ENCODE measurements around the gene NRG3.

The NRG3 gene

DNA sequence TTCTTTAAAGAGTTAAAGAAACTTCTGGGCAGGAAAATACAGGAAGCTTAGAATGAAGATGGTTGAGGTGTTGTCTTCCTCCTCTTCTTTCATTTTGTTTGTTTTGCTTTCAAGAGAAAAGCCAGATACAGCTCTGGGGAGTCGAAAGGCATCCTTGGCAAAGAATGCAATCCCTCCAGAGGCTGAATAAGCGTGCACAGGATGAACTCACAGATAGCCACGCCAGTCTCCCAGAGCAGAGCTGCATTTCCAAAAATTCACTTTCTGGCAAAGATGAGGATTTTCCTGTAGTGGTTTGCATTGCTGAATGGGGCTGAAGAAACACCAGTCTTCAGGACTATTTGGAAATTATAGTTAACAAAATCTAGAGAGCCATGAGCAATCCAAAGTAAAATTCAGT lies 336.4 kb downstream of the NRG3 start:
- H3K18ac ChIP-seq (ENCODE audit: low read length), result no peak overlapping the region
- no peak overlapping the region for H3K23ac ChIP-seq (ENCODE audit: low read length)
- no peaks in the 10 kb centered on the region for H3K79me2 ChIP-seq (ENCODE audit: control insufficient read depth, insufficient read depth, low read length, poor library complexity)
- no peak overlapping the region for H4K91ac ChIP-seq (ENCODE audit: low read depth, low read length)
- no peaks in the 10 kb centered on the region for H3K9me3 ChIP-seq (ENCODE audit: insufficient read depth, low read depth, low read length)
- H3K4me3 ChIP-seq (ENCODE audit: low read depth, low read length), result no peak overlapping the region
- no peak overlapping the region for H3K27ac ChIP-seq (ENCODE audit: low read depth, low read length)
- no peaks in the 10 kb centered on the region for H3K36me3 ChIP-seq (ENCODE audit: control insufficient read depth in 1 of 2, insufficient read depth in 2 of 2, low read length in 2 of 2)
- H3K4ac ChIP-seq (ENCODE audit: low read depth, low read length), result no peak overlapping the region
- no peak overlapping the region for H2BK5ac ChIP-seq (ENCODE audit: low read depth, low read length, poor library complexity)
- no peaks in the 10 kb centered on the region for H3K4me1 ChIP-seq (ENCODE audit: control insufficient read depth in 1 of 2, insufficient read depth in 2 of 2, low read length in 2 of 2)
- no peak overlapping the region for H3K4me2 ChIP-seq (ENCODE audit: low read length)
- no peak overlapping the region for H3K14ac ChIP-seq (ENCODE audit: low read length)
- no peak overlapping the region for H4K12ac ChIP-seq (ENCODE audit: low read depth, low read length)
- no peak for DNase-seq
- H2BK120ac ChIP-seq (ENCODE audit: insufficient read depth, low read length, poor library complexity), result no peak overlapping the region
- H3K9ac ChIP-seq (ENCODE audit: low read length), result no peak overlapping the region
- no peak overlapping the region for H4K8ac ChIP-seq (ENCODE audit: low read depth, low read length)
- H2AK5ac ChIP-seq (ENCODE audit: low read length), result no peak overlapping the region
- no peaks in the 10 kb centered on the region for H3K79me1 ChIP-seq (ENCODE audit: low read length)
- H3K27me3 ChIP-seq (ENCODE audit: insufficient read depth, low read length), result no peaks in the 10 kb centered on the region
- WGBS (ENCODE audit: extremely low coverage, insufficient coverage, insufficient read length), result no CpG with 5 or more reads among the region's 3 CpGs
- H2BK12ac ChIP-seq (ENCODE audit: low read length), result no peak overlapping the region
- H2AFZ ChIP-seq (ENCODE audit: insufficient read depth, low read length, poor library complexity), result no peak overlapping the region

DNA sequence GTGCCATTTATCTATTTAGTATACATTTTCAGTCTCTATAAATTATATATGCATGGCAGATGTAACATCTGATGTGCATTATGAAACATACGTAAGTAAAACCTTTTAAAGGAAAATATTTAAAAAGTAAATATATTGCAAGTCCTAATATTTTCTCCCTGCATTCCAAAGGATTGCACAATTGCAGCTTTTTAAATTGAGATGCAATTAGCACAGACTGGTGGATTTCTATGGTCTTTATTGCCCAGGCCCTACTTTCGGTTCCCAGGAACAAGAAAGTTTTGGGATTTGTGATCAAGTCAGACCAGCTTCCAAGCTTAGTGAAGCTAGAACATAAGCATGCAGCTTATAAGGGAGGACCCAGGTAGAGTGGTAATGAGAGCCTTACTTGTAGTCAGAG lies 337.8 kb downstream of the NRG3 start:
- Histone ChIP-seq H2BK120ac (ENCODE audit: insufficient read depth, low read length, poor library complexity) (no peak overlapping the region), H3K79me1 (ENCODE audit: low read length) (no peaks in the 10 kb centered on the region), H3K18ac (ENCODE audit: low read length) (no peak overlapping the region), H3K9ac (ENCODE audit: low read length) (no peak overlapping the region), H3K4me3 (ENCODE audit: low read depth, low read length) (no peak overlapping the region), H2AFZ (ENCODE audit: insufficient read depth, low read length, poor library complexity) (no peak overlapping the region), H4K12ac (ENCODE audit: low read depth, low read length) (no peak overlapping the region), H3K4me1 (ENCODE audit: control insufficient read depth in 1 of 2, insufficient read depth in 2 of 2, low read length in 2 of 2) (no peaks in the 10 kb centered on the region), H3K79me2 (ENCODE audit: control insufficient read depth, insufficient read depth, low read length, poor library complexity) (no peaks in the 10 kb centered on the region), H3K27ac (ENCODE audit: low read depth, low read length) (no peak overlapping the region), H4K8ac (ENCODE audit: low read depth, low read length) (no peak overlapping the region), H3K23ac (ENCODE audit: low read length) (no peak overlapping the region), H3K4ac (ENCODE audit: low read depth, low read length) (no peak overlapping the region), H3K9me3 (ENCODE audit: insufficient read depth, low read depth, low read length) (no peaks in the 10 kb centered on the region), H3K27me3 (ENCODE audit: insufficient read depth, low read length) (no peaks in the 10 kb centered on the region), H3K14ac (ENCODE audit: low read length) (no peak overlapping the region), H4K91ac (ENCODE audit: low read depth, low read length) (no peak overlapping the region), H2BK5ac (ENCODE audit: low read depth, low read length, poor library complexity) (no peak overlapping the region), H3K4me2 (ENCODE audit: low read length) (no peak overlapping the region), H2AK5ac (ENCODE audit: low read length) (no peak overlapping the region), H3K36me3 (ENCODE audit: control insufficient read depth in 1 of 2, insufficient read depth in 2 of 2, low read length in 2 of 2) (no peaks in the 10 kb centered on the region), H2BK12ac (ENCODE audit: low read length) (no peak overlapping the region)
- WGBS (ENCODE audit: extremely low coverage, insufficient coverage, insufficient read length), result no CpG with 5 or more reads among the region's 2 CpGs
- DNase-seq, result no peak

DNA sequence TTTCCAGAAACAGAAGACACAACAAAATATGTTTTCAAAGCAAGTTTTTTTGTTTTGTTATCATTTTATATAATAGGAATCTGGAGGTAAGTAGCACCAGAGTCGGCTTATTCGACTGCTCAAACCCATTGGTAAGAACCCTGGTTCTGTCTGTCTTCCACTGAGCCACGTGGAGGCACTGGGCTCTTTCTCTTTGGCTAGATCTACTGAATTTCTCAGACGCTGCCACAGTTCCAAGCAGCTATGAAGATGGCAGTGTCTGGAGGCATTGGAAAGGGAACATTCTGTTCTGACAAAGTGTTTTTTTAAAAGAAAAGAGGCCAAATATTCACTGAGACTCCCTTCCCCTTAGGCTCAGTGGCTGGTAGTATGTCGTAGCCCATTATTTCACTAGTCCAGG lies 338.8 kb downstream of the NRG3 start:
- no CpG with 5 or more reads among the region's 5 CpGs for WGBS (ENCODE audit: extremely low coverage, insufficient coverage, insufficient read length)
- H3K4me3 ChIP-seq (ENCODE audit: low read depth, low read length), result no peak overlapping the region
- no peak overlapping the region for H3K14ac ChIP-seq (ENCODE audit: low read length)
- H2BK12ac ChIP-seq (ENCODE audit: low read length), result no peak overlapping the region
- H2AFZ ChIP-seq (ENCODE audit: insufficient read depth, low read length, poor library complexity), result no peak overlapping the region
- H3K9ac ChIP-seq (ENCODE audit: low read length), result no peak overlapping the region
- H4K91ac ChIP-seq (ENCODE audit: low read depth, low read length), result no peak overlapping the region
- H3K79me2 ChIP-seq (ENCODE audit: control insufficient read depth, insufficient read depth, low read length, poor library complexity), result no peaks in the 10 kb centered on the region
- no peaks in the 10 kb centered on the region for H3K4me1 ChIP-seq (ENCODE audit: control insufficient read depth in 1 of 2, insufficient read depth in 2 of 2, low read length in 2 of 2)
- H3K4ac ChIP-seq (ENCODE audit: low read depth, low read length), result no peak overlapping the region
- no peak overlapping the region for H3K27ac ChIP-seq (ENCODE audit: low read depth, low read length)
- H2BK5ac ChIP-seq (ENCODE audit: low read depth, low read length, poor library complexity), result no peak overlapping the region
- H2BK120ac ChIP-seq (ENCODE audit: insufficient read depth, low read length, poor library complexity), result no peak overlapping the region
- no peak overlapping the region for H2AK5ac ChIP-seq (ENCODE audit: low read length)
- H4K8ac ChIP-seq (ENCODE audit: low read depth, low read length), result no peak overlapping the region
- H3K18ac ChIP-seq (ENCODE audit: low read length), result no peak overlapping the region
- H3K27me3 ChIP-seq (ENCODE audit: insufficient read depth, low read length), result no peaks in the 10 kb centered on the region
- H3K79me1 ChIP-seq (ENCODE audit: low read length), result no peaks in the 10 kb centered on the region
- H3K9me3 ChIP-seq (ENCODE audit: insufficient read depth, low read depth, low read length), result no peaks in the 10 kb centered on the region
- H3K4me2 ChIP-seq (ENCODE audit: low read length), result no peak overlapping the region
- no peak for DNase-seq
- no peak overlapping the region for H4K12ac ChIP-seq (ENCODE audit: low read depth, low read length)
- no peak overlapping the region for H3K23ac ChIP-seq (ENCODE audit: low read length)
- H3K36me3 ChIP-seq (ENCODE audit: control insufficient read depth in 1 of 2, insufficient read depth in 2 of 2, low read length in 2 of 2), result no peaks in the 10 kb centered on the region

DNA sequence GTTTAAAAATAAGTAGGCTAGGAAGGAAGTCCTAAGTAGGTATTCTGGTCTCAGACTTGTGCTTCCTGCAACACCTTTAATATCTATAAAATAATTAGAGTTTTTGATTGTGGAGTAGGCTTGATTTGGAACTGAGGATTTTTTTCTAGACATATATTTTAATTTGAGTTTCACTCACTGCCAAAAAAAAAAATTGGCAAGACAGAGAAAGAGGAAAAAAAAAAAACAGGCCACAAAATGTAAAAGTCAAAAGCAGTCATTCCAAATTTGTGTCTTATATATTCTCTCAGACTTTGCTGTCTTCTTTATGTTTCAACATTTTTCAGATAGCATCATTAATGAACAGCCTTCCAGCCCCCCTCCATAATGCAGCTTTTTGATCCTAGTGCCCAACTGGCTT lies 346.1 kb downstream of the NRG3 start:
- no peak overlapping the region for H4K91ac ChIP-seq (ENCODE audit: low read depth, low read length)
- H2BK5ac ChIP-seq (ENCODE audit: low read depth, low read length, poor library complexity), result no peak overlapping the region
- H3K9ac ChIP-seq (ENCODE audit: low read length), result no peak overlapping the region

More for the DNA sequence above, 346.1 kb downstream of the NRG3 start:
- Histone ChIP-seq H3K36me3 (ENCODE audit: control insufficient read depth in 1 of 2, insufficient read depth in 2 of 2, low read length in 2 of 2) (no peaks in the 10 kb centered on the region), H3K18ac (ENCODE audit: low read length) (no peak overlapping the region), H3K79me2 (ENCODE audit: control insufficient read depth, insufficient read depth, low read length, poor library complexity) (no peaks in the 10 kb centered on the region), H2AK5ac (ENCODE audit: low read length) (no peak overlapping the region), H3K27ac (ENCODE audit: low read depth, low read length) (no peak overlapping the region), H3K79me1 (ENCODE audit: low read length) (no peaks in the 10 kb centered on the region), H4K8ac (ENCODE audit: low read depth, low read length) (no peak overlapping the region), H3K27me3 (ENCODE audit: insufficient read depth, low read length) (no peaks in the 10 kb centered on the region), H3K4ac (ENCODE audit: low read depth, low read length) (no peak overlapping the region), H2BK120ac (ENCODE audit: insufficient read depth, low read length, poor library complexity) (no peak overlapping the region), H4K12ac (ENCODE audit: low read depth, low read length) (no peak overlapping the region), H2BK12ac (ENCODE audit: low read length) (no peak overlapping the region), H3K14ac (ENCODE audit: low read length) (no peak overlapping the region), H2AFZ (ENCODE audit: insufficient read depth, low read length, poor library complexity) (no peak overlapping the region), H3K23ac (ENCODE audit: low read length) (no peak overlapping the region), H3K4me3 (ENCODE audit: low read depth, low read length) (no peak overlapping the region), H3K9me3 (ENCODE audit: insufficient read depth, low read depth, low read length) (no peaks in the 10 kb centered on the region), H3K4me2 (ENCODE audit: low read length) (no peak overlapping the region), H3K4me1 (ENCODE audit: control insufficient read depth in 1 of 2, insufficient read depth in 2 of 2, low read length in 2 of 2) (no peaks in the 10 kb centered on the region)
- DNase-seq, result no peak
